HL-60/S4 treated with retinoic acid at 250 ng/mL for 4 days and 3 days (cell line): Measurements from ENCODE around the gene NCKAP5.

Source experiments
- in situ Hi-C: fragments of 300-500 bp; cut with MboI; formaldehyde crosslinking; loops from 2 replicates; pipeline ENCODE4 v1.7.0; 2022; ENCODE audit warnings: low sequenced_read_pairs

The NCKAP5 gene

DNA sequence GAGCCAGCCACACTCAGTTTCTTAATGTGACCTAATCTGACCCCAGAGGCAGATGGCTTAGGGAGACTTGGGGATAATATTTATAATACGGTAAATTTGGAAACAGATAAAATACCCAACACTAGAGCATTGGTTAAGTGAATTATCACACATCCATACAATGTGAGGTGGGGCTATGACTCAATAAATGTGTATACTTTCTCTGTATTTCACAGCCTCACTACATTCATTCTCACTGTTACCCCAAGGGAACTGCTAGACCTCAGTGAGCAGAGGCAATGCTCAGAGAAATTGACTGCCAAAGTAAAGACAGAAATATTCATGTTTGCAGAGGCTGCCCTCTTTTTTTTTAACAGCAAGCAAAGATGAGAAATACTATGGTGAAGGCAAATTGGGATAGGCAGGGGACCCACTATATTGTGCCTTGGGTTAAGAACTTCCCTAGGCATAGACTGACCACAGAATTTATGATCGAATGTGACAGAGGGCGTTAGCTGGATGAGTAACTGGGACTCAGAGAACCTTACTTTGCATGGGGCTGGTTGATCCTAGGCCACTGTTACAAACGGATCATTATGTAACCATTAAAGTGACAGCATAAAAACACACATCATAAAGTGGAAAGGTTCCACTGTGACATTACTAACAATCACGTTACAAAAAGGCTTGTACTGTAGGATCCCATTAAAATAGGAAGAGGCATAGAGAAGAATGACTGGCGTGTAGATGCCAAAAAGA is 652.3 kb downstream of the NCKAP5 start:
- in situ Hi-C loops = no loop called here

DNA sequence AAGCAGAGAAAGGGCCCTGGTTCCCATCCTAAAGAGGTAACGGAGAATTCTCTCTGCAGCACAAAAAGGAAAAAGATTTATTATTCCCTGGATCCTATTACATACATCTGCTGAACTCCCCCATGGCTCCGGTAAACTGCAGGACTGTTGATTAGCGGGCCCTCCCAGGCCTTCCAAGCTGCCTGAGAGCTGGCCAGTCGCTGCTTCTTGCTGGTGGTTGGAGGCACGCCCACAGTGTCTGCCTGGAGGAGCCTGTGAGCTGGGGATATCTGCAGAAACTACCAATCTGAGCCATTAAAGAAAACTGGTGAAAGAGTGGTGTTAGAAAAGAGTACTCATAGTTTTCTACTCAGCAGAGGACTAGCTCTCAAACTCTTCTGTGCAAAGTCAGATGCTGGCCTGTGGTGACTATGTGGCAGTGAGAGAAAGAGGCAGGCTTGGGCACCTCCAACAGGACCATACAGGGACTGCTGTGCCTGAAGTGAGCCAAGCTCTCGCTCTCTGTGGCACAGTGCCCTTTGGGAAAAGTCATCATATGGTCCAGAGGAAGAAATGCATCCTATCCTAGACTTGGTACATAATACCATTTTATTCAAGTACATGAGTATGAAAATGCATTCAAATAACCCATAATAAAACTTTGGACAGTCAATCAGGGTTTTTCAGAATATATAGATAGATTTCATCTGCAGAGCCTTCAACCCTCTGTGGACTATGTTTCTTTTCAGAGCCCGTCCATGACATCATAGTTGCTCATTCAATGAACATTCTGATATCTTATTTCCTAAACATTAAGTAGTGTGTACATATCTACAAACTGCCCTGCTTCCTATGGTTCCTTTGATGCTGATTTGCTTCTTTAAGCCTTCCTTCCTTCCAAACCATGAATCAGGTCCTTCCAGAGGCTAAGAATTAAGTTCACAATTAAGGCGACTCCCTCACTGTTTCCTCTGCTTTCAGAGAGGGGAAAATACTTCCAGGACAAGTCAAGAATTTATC is 656.2 kb downstream of the NCKAP5 start:
- in situ Hi-C loops = no loop called here

DNA sequence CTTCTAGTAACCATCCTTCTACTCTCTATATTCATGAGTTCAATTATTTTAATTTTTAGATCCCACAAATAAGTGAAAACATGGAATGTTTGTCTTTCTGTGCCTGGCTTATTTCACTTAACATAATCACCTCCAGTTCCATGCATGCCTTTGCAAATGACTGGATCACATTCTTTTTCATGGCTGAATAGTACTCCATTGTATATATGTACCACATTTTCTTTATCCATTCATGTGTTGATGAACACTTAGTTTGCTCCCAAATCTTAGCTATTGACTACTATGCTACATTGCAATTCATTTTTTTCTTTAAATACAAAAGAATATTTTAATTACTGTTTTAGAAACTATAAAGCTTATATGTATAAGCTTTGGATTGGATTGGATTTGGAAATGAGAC is 657.8 kb downstream of the NCKAP5 start:
- in situ Hi-C loops = no loop called here

DNA sequence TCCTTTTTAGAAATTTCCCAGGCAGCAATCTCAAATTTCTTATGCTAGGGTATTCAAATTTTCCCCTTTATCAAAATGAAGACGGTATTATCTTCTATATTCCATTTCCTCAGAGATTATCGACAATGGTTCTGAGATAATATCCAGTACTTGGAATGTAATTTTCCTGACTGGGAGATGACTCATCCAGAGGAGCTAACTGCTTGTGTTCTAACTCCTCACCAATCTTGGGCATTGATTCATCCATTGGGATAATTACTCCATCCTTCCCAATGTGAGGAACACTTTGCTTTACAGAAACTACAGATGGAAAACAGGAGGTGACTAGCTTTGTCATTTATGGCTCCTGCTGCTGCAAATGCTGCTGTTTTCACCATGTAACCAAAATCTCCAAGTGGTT is 658.8 kb downstream of the NCKAP5 start:
- in situ Hi-C loops = no loop called here

DNA sequence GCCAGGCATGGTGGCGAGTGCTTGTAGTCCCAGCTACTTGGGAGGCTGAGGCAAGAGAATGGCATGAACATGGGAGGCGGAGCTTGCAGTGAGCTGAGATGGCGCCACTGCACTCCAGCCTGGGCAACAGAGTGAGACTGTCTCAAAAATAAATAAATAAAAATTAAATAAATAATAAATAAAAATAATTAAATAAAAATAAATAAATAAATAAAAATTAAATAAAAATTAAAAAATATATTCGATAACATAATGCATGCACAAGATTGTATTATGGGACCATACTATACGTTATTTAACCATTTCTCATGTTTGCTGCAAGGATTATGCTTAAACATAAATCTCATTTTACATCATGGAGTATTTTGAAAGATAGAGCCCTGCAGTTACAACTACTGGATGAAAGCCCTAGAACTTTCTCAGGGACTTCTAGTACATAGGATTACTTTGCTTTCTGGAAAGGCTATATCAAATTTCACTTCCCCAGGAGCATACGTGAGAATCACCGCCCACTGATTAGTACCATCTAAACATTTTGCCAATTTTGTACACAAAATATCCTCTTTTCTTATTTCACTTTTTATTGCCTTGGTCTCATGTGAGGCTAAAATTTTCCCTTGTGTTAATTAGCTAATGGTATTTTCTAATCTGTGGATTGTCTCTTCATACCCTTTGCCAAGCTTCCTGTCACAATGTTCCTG is 664.0 kb downstream of the NCKAP5 start:
- in situ Hi-C loops = no loop called here

DNA sequence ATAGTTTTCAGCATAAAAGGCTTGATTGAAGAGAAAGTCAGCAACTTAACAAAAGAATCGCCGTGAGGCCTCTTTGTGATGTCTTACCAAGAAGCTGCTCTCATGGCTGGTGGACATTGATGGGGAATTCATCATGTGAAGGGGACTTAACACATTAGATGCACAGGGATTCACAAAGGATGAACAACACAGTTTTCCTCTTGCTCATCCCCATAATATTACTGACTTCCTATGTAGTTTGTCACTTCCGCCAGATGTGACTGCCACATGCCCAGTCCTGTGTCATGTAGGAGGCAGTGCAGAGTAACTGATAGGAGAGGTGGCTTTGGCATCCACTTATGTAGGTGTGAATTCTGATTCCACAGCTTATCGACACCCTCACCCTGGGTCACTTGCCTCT is 665.6 kb downstream of the NCKAP5 start:
- in situ Hi-C loops = no loop called here

DNA sequence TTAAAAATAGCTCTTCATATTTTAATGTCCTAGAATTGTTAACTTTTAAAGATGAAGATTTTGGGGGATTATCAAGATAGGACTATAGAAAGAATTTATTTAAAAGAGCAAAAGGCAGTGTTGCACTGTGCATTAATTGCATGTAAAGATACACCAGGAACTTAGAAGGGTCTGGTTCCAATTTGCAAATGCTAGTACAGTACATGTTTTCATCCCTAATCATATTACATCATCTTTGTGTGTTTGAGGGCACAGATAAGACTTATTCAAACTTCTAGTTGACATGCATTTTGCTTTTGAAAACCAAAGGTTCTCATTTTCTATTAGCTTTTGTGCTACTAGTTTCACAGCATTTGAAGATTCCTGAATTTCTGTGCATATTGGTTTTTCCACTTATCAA is 666.6 kb downstream of the NCKAP5 start:
- in situ Hi-C loops = no loop called here

DNA sequence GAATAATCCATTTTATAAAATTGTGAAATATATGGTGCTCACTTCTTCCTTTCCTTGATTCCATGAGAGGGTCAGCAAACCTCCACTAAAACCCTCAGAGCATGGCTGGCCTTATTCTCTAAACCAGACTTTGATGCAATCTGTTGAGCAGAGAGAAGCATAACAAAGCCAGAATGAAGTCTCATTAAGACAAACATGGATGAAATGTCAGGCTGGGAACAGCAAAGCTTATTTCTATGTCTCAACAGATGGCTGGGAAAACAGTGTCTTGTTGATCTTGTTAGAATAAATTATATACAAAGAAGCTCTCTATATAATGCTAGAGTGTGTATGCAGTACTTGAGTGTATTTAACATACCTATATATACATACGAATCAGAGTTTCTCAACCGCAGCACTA is 671.2 kb downstream of the NCKAP5 start:
- in situ Hi-C loops = no loop called here

DNA sequence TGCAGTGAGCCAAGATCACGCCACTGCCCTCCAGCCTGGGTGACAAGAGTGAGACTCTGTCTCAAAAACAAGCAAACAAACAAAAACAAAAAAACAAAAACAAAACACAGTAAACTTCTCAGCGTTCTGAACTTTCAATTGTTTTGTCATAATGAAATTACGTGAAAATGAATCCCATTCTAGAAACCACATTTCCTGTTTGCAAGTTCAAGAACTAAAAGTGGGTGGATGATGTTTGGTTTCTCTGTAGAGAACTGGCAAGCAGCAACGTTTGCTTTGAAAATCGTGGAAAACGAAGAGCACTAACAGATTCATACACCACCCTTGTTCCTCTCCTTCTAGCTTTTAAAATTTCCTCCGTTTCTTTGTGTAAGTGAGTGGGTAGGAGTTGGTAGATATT is 672.2 kb downstream of the NCKAP5 start:
- in situ Hi-C loops = no loop called here

DNA sequence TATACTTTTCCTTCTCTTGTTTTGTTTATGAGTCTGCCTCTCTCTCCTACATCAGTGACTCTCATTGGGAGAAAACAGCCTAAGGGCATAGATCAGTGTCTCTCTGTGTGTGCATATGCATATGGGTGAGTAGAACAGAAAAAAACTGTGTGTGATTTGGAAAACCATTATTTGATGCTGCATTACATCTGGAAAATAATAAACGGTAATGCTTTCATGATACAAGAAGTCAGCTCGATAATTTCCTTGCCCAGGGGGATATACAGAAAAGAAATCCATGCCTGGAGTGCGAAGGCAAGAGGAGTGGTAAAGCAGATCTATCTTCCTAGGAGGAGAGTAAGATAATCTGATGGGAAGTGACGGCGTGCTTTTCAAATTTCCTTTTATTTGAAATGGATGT is 676.8 kb downstream of the NCKAP5 start:
- in situ Hi-C loops = no loop called here

DNA sequence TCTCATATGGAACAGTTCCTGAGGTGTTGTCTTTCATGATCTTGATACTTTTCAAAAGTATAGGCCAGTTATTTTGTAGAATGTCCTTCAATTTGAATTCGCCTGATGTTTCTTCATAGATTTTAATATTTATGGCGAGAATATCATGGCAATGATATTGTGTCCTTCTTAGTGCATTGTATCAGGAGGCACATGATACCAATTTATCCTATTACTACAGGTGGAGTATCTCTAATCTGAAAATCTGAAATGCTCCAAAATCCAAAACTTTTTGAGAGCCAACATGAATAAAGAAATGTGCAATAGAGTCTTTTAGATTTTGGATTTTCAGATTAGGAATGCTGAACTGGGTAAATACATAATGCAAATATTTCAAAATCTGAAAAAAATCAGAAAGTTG is 681.7 kb downstream of the NCKAP5 start:
- in situ Hi-C loops = no loop called here

DNA sequence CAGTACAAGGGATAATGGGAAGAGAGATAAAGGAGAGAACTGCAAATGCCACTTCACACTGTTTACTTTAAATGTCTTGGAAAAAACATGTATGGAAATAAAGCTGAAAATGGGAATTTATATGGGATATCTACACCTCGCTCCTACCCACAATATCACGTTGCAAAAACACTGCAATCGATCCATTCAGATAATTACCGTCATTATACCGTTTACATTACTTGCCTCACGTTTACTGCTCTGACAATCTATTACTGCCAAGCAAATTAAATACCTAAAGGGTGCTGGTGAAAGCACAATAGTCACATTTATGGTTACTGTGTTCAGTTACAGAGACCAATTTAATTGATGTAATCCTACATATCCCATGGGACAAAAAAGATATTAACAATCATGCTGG is 683.6 kb downstream of the NCKAP5 start:
- in situ Hi-C loops = no loop called here

DNA sequence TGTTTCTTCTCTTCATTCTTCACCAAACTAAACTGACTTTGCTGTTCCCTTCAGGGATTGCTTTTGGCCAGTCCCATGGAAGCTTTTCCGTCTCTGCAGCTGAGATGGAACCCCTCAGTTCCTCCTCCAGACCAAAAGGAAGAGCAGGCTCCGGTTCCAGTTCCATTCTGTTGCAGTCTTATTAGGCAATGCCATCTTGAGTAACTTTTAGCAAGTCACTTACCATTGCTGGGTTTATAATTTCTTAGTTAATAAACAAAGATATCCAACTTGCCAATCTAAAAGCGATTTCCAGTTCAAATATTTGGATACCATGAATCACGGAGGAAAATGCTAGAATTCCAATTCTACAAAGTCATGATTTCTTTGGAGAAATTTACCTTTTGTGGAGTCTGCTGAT is 684.0 kb downstream of the NCKAP5 start:
- in situ Hi-C loops = no loop called here

DNA sequence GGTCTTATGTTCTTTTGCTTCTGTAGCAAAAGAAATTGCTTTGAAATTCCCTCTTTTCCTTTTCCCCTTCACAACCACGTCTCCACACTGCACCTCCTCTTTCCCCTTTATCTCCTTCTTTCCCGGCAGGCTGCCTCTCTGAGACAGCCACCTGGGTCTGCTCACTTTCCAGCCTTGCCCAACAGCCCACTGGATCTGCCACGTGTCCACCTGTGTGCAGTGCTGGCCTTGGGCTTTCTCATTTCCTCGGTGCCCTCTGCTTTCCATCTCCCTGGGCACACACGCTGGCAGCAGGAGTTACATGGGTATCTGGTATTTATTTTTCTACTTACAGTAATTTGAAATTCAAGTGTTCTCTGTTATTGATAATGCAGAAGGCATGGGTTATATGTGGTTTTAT is 684.8 kb downstream of the NCKAP5 start:
- in situ Hi-C loops = no loop called here

DNA sequence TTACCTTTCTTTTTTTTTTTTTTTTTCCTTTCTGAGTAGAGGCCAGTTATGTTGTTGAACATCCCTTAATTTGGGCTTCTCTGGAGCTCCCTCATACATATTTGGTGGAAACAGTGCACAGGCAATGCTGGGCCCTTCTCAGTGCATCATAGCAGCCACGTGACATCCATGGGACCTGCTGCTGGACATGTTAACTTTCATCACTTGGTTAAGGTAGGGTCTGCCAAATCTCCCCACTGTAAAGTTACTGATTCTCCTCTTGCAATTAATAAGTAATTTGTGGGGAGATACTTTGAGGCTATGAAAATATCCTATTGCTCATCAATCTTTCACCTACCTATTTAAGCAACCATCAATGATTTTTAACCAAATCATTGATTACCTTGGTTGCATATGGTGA is 686.7 kb downstream of the NCKAP5 start:
- in situ Hi-C loops = no loop called here

DNA sequence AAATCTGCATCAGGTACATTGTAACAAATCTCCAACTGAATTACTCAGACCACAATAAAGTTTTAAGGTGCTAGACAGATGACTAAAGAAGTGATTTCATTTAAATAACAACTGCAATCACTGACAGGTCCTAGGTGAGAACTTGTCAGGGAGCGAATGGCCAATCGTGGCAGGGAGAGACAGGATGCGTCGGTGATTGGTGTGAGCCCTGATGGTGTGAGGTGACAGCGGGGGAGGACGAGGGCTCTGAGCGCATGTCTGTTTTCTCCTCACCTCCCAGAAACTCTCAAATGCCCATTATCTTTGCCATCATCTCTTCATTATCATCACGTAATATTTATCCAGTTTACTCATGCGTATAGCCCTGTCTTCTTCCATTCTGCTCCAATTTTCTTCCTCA is 690.3 kb downstream of the NCKAP5 start:
- in situ Hi-C loops = no loop called here

DNA sequence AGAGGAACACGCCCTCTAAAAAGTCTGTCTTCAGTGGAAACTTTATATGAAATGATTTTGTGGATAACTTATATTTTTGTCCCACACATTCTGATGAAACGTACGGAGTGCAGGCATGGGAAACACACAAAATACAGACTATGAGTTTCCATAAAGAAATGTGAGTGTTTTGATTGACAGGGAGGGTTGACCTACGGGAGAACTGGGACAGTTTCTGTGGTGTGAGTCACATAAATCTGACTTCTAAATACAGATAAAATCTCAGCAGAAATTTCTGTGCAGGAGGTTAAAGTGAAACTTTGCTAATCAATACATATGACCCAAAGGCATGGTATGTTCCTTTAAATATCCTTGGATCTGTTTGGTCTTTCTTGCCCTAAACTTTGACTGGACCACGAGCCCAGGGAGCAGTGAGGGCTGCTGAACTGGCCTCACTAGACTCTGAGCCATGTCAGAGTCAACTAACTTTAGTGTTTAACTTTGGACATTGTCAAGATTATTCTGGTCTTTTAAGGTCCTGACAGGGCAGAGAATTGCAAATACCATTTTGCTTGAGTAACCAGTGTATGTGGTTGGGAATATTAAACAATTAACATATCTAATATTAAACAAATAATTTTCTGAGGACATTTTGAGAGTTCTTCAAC is 691.4 kb downstream of the NCKAP5 start:
- in situ Hi-C loops = no loop called here

DNA sequence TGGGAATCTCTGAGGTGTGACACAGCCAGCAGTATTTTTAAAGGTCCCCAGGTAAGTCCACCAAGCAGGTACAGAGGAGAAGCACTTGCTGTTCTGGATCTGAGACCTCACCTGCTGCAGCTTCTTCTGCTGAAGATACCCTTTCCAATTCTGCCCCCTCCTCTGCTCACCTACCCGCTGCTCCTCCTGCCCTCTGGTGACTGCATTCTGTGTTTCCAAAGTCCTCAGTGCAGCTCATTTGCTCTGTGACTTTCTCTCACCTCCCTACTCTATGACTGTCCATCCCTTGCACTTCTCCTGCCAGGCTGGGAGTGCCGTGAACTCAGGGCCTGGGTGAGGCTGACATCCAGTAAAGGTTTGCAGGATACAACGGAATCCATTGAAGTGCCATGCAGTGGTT is 693.1 kb downstream of the NCKAP5 start:
- in situ Hi-C loops = no loop called here

DNA sequence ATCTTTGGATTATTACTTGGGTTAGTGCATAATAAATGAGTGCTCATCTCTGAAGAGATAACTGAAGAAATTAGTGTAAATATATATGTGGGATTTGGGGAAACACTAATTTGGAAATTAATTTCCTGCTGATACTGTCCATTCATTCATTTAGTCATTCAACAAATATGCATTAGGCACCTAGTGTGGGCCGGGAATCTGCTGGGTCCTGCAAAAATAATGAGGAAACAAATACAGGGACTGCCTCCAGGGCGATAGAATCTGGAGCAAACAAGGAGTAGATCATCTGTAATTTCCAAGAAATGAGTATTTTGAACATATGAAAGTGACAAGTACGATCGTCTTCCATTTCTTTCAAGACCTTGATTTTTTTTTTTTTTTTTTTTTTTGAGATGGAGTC is 694.5 kb downstream of the NCKAP5 start:
- in situ Hi-C loops = no loop called here

DNA sequence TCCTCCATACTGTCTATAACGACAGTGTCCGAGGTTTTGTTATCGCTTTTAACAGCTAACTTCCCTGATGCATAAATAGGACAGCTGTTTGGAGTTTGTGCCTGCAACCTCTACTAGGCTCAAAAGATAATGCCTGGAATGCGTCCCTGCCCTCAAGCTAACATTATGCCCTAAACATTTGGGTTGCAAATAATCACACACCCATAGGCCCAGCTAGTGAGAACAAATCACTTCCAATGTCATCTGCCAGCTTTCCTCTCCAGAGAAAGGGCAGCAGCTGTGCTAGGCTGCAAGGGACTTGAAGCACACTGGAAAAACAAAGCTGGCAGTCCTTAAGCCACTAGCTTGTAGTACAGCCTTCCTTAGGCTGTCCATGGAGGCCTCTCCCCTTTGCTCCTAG is 696.4 kb downstream of the NCKAP5 start:
- in situ Hi-C loops = no loop called here

DNA sequence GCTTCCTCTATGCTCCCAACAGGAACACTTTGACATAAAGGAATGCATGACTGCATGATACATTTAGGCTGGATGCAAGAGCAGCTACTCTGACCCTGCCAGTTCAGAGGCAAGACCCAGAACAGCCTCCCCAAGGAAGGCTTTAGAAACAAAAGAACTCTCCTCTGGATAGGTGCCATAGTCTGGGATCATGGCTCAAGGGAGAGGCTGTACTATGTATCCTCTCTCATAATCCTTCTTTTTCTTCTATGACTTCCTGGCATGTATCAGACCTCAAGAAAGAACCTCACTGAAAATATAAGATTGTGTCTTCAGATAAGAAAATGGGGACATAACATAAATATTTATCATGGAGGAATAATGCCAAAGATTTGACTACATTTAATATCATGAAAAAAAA is 704.3 kb downstream of the NCKAP5 start:
- in situ Hi-C loops = no loop called here
